ENCODE results near the gene PTGER2.

The PTGER2 gene
- total RNA-seq, result 45.3 to 78.9 (median 63.0) reads per million in 4 donors

GRCh38 chr14:52313903-52314594 is at the start of gene PTGER2:
TSS of gene PTGER2 (plus strand) at chr14:52314312. CDS start at chr14:52314549, 237 bp downstream.
- DNase-seq, result peak; percentile 57 to 91 (median 67)

GRCh38 chr14:52265253-52265652 is 48.9 kb upstream of the PTGER2 start:
- no peak for DNase-seq

- no peak for DNase-seq
These were observed 47.9 kb upstream of the PTGER2 start for GRCh38 chr14:52266179-52266578.

GRCh38 chr14:52266782-52267181 is 47.3 kb upstream of the PTGER2 start:
- DNase-seq, result no peak

- peak in 4 of 5 donors; percentile 10 to 40 (median 20) for DNase-seq
These were observed 46.4 kb upstream of the PTGER2 start, which contains the start of gene PTGDR for GRCh38 chr14:52267501-52268278. TSS of gene PTGDR (plus strand) at chr14:52267698. CDS start at chr14:52267815, 117 bp downstream.

GRCh38 chr14:52268279-52269061 is 45.6 kb upstream of the PTGER2 start:
- peak in 3 of 5 donors; percentile 4 to 13 (median 8) for DNase-seq

- no peak for DNase-seq
These were observed 45.0 kb upstream of the PTGER2 start for GRCh38 chr14:52269100-52269499.

GRCh38 chr14:52269982-52270381 is 44.1 kb upstream of the PTGER2 start:
- no peak for DNase-seq

- DNase-seq, result no peak
These were observed 42.6 kb upstream of the PTGER2 start for GRCh38 chr14:52271538-52271937.

GRCh38 chr14:52272375-52272774 is 41.7 kb upstream of the PTGER2 start:
- DNase-seq, result peak in 2 of 5 donors; percentile 9 to 20

GRCh38 chr14:52275372-52275771 is 38.7 kb upstream of the PTGER2 start:
- no peak for DNase-seq

- DNase-seq, result no peak
These were observed 36.6 kb upstream of the PTGER2 start for GRCh38 chr14:52277552-52277951.

GRCh38 chr14:52279408-52279807 is 34.7 kb upstream of the PTGER2 start:
- no peak for DNase-seq

- DNase-seq, result no peak
These were observed 31.0 kb upstream of the PTGER2 start for GRCh38 chr14:52283099-52283498.

- DNase-seq, result peak in 1 of 5 donors; percentile 55
These were observed 27.2 kb upstream of the PTGER2 start for GRCh38 chr14:52286661-52287649.

GRCh38 chr14:52296378-52296777 is 17.7 kb upstream of the PTGER2 start:
- DNase-seq, result no peak

GRCh38 chr14:52298795-52299194 is 15.3 kb upstream of the PTGER2 start:
- DNase-seq, result no peak

- DNase-seq, result peak in 1 of 5 donors; percentile 69
These were observed 14.3 kb upstream of the PTGER2 start for GRCh38 chr14:52299692-52300278.

GRCh38 chr14:52303236-52303635 is 10.9 kb upstream of the PTGER2 start:
- DNase-seq, result no peak

GRCh38 chr14:52304248-52304904 is 9.7 kb upstream of the PTGER2 start:
- DNase-seq, result no peak

GRCh38 chr14:52305014-52305413 is 9.1 kb upstream of the PTGER2 start:
- no peak for DNase-seq
